Activated CD4-positive, CD25-positive, alpha-beta regulatory T cell (primary cell): ENCODE measurements around the gene SPSB3.
A peak's percentile ranks its signal among the peaks of the same experiment; 100 is the strongest.

Source experiments
- DNase-seq, 4 experiments: peaks; one replicate each; lab custom pipeline; 2025; lab: John Stamatoyannopoulos, UW

SPSB3 gene

GRCh38 chr16:1775006-1775845, 7.1 kb downstream of the SPSB3 start:
- no peak for DNase-seq

- DNase-seq = no peak
Observed at GRCh38 chr16:1774448-1774780, 8.0 kb downstream of the SPSB3 start.

- no peak for DNase-seq
Observed at GRCh38 chr16:1773703-1774447, 8.5 kb downstream of the SPSB3 start.

- peak; percentile 63 to 70 (median 66) for DNase-seq
Observed at GRCh38 chr16:1772908-1773702, 9.3 kb downstream of the SPSB3 start, which contains the start of gene MRPS34. Gene MRPS34, minus strand, starts transcription at chr16:1773134. Its CDS starts 15 bp downstream, at chr16:1773119.

- DNase-seq = peak in 1 of 4 experiments; percentile 42
Observed at GRCh38 chr16:1772362-1772907, 9.9 kb downstream of the SPSB3 start, which contains the start of gene EME2. Gene EME2, plus strand, starts transcription at chr16:1772810. Its CDS starts 418 bp downstream, at chr16:1773228.

GRCh38 chr16:1771864-1772361, 10.5 kb downstream of the SPSB3 start:
- DNase-seq = no peak

GRCh38 chr16:1771188-1771863, 11.0 kb downstream of the SPSB3 start, which contains the start of gene NME3:
Gene NME3, minus strand, starts transcription at chr16:1771543. Its CDS starts 9 bp downstream, at chr16:1771534.
- peak; percentile 57 to 63 (median 60) for DNase-seq

GRCh38 chr16:1770328-1771187, 11.8 kb downstream of the SPSB3 start:
- DNase-seq = peak in 2 of 4 experiments; percentile 24 to 34

GRCh38 chr16:1769402-1770300, 12.7 kb downstream of the SPSB3 start:
- DNase-seq = no peak

GRCh38 chr16:1768767-1769401, 13.5 kb downstream of the SPSB3 start:
- no peak for DNase-seq

GRCh38 chr16:1768061-1768766, 14.2 kb downstream of the SPSB3 start:
- no peak for DNase-seq

- no peak for DNase-seq
Observed at GRCh38 chr16:1767116-1767994, 15.0 kb downstream of the SPSB3 start.

- DNase-seq = no peak
Observed at GRCh38 chr16:1766701-1767100, 15.7 kb downstream of the SPSB3 start.

GRCh38 chr16:1766231-1766630, 16.1 kb downstream of the SPSB3 start:
- DNase-seq = no peak

GRCh38 chr16:1765826-1766225, 16.5 kb downstream of the SPSB3 start:
- no peak for DNase-seq

GRCh38 chr16:1764971-1765370, 17.4 kb downstream of the SPSB3 start:
- DNase-seq = no peak
